GM12873 (cell line): ENCODE data around the gene APOC3.

ENCODE experiments used
- TF ChIP-seq, protein P1 (sequence below): IDR thresholded peaks from 2 replicates; pipeline ENCODE4 v1.5.1; 2012; ENCODE audit warnings: low read depth, mild to moderate bottlenecking, moderate library complexity, low read length, control low read depth; ENCODE audit not compliant: insufficient read depth; ENCODE audit errors: missing control alignments

Gene APOC3

DNA sequence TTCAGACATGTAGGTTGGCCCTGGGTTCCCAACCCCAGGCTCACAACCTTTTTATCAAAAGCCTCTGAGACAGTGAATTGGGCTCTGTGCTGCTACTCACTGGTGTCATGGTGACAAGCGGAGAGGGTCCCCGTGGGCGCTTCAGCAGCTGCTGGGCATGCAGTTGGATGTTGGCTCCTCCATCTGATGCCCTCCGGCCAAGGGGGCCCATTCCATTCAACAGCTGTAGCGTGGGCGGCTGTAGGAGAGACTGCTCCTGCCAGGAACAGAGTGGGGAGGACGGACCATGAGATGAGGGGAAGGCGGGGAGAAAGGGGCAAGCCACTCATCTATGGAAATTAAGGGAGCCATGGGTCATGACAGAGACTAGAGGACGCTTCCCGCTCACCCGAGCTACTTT is 43.7 kb downstream of the APOC3 start:
- TF ChIP-seq, protein P1, sequence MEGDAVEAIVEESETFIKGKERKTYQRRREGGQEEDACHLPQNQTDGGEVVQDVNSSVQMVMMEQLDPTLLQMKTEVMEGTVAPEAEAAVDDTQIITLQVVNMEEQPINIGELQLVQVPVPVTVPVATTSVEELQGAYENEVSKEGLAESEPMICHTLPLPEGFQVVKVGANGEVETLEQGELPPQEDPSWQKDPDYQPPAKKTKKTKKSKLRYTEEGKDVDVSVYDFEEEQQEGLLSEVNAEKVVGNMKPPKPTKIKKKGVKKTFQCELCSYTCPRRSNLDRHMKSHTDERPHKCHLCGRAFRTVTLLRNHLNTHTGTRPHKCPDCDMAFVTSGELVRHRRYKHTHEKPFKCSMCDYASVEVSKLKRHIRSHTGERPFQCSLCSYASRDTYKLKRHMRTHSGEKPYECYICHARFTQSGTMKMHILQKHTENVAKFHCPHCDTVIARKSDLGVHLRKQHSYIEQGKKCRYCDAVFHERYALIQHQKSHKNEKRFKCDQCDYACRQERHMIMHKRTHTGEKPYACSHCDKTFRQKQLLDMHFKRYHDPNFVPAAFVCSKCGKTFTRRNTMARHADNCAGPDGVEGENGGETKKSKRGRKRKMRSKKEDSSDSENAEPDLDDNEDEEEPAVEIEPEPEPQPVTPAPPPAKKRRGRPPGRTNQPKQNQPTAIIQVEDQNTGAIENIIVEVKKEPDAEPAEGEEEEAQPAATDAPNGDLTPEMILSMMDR, result no peak

DNA sequence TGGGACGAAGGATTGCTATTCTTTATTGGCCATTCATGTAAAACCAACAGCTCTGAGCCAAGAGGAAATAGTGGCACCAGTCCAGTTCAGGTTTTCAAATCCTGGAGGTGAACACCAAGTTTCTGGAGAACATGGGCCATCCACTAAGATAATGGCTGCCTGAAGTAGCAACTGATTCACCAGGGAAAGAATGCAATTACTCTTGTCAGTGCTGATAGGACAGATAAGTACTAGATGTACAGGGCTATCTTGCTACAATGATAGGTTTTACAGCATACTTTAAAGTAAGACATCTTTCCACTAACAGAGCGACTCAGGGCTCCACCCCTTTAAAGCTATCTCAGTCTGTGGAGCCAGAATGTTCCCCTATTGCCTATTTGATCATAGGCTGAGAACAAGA is 44.5 kb downstream of the APOC3 start:
- TF ChIP-seq, protein P1, result no peak

DNA sequence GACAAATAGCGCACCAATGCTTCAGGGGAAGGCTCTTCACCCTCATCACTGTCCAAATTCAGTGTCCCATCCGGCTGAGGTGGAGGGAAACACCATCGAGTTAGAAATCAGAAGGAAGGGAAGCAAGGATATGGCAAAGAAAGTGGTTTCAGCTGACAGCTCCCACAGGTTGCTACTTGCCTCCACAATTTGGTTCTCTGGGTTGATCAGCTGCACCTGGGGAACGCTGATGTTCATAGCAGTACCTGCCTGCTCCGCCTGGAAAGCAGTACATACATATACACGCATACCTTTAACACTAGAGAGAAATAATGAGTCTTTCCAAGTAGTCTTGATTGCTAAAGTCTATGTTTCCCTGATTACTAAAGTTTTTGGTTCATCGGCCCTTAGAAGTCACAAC is 45.5 kb downstream of the APOC3 start:
- TF ChIP-seq, protein P1, result no peak

DNA sequence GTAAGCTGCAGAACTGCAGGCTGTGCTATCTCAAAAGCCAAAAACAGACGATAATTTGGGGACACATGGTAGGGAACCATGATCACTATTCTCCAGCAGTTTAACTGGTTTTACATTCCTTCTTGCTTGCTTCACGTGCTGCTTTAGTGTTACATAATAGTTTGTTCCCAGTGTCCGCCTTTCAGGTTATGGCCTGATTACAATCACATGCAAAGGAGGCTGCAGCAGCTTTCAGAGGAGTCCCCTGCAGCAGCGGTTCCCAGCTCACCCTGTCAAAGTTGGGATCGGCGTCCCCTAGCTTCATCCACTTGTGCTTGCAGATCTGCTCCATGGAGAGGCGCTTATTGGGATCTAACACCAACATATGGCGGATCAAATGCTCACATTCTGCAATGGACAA is 46.9 kb downstream of the APOC3 start:
- TF ChIP-seq, protein P1, result no peak

DNA sequence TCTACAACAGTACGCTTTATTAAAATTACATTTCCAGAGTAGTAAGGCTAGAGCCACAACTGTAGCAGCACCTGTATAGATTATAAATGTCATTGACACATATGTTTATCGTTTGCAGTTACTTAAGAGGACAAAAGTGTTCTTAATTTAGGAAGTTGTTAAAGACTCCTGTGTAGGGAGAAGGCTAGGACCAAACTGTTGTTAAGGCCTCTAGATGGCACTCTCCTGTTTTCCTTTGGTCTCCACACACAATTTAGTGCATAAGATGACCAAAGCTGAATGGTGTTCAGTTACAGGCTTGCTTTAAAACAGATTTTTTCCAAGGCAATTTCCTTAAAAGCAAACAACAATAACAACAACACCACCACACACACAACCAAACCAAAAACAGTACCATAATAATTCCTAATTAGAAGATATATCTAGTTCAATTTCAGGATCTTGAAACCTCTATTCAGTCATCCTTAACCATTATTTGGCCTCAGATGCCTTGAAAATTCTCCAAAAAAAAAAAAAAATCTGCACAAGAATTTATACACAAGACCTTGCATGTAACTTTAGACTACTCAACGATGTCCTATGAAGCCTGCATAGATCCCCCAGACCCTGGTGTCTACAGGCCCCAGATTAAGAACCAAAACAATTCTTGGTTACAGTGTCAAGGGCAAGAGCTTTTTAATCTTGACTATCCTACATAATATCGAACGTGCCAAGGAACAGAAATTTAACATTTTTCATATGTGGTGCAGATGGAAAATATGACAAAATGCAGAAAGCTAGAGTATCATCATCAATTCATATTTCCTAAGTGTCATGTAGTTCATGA is 50.3 kb downstream of the APOC3 start:
- TF ChIP-seq, protein P1, result peak; percentile 77

DNA sequence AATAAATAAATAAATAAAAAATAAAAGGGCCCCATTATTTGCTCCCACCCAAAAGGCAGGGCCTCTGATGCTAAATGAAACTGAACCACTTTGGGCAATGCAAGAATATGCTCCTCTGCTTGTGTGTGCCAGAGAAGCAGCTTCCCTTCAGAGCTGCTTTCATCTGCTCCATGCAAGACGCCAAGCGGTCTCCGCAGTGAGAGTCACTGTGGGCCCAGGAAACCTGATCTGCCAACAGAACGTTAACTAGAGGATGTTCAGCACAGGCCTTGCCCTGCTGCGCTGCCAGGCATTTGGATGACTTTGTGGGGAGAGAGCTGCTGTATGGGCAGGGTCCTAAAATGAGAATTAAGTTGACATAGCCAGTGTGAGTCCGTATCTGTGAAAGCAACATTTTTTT is 51.4 kb downstream of the APOC3 start:
- TF ChIP-seq, protein P1, result no peak

DNA sequence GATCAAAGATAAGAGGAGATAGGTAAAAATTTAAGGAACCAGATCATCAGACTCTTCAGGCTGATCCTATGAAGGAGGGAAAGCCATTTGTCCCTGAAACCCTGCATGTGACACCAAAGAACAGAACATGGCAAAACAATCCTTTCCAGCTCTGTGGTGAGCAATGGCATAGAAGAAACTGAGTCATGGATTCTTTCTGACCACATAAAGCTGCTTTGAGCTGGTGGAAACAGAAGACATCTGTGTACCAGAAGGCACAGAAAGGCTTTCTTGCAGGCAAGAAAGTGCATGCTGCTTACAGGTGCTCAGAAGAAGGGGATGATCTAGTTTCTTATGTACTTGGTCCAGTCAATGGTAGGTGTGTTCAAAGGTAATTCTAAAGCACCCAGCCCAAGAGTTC is 52.7 kb downstream of the APOC3 start:
- TF ChIP-seq, protein P1, result no peak
